ENCODE results near the gene PALS1. TPM values are rescaled to one million over a fixed set of nuclear protein-coding genes. Genes with fewer than 3 reads are reported as not detected.

Gene PALS1
- polyA plus RNA-seq, 1 donor from 2014 or later, result 8.3 TPM

- no peaks in the 10 kb centered on the region for H3F3A ChIP-seq (ENCODE audit: insufficient read depth, low read length, poor library complexity, severe bottlenecking)
- no peaks in the 10 kb centered on the region for H3K27me3 ChIP-seq (ENCODE audit: insufficient read depth, low read depth, low read length)
- TF ChIP-seq EZH2 (IDR thresholded peaks at IDR 0.05; ENCODE audit: borderline replicate concordance, insufficient read depth, low read length, poor library complexity, severe bottlenecking) (no peak), POLR2AphosphoS5 (IDR thresholded peaks at IDR 0.05) (no peak), CTCF (IDR thresholded peaks at IDR 0.05; ENCODE audit: poor library complexity, severe bottlenecking) (no peak), EP300 (conservative IDR thresholded peaks at IDR 0.05; ENCODE audit: poor library complexity, severe bottlenecking) (no peak), REST (IDR thresholded peaks at IDR 0.05; ENCODE audit: borderline replicate concordance) (no peak)
- H3K4me3 ChIP-seq (ENCODE audit: low read length), result no peak overlapping the region
- H4K20me1 ChIP-seq (ENCODE audit: insufficient read depth), result no peaks in the 10 kb centered on the region
- H3K9ac ChIP-seq (ENCODE audit: low read length), result no peak overlapping the region
- no peaks in the 10 kb centered on the region for H3K9me2 ChIP-seq (ENCODE audit: insufficient read depth, low read length)
- H3K4me2 ChIP-seq (ENCODE audit: low read length), result no peak overlapping the region
- no peak overlapping the region for H3K27ac ChIP-seq (ENCODE audit: low read length)
- no peaks in the 10 kb centered on the region for H3K36me3 ChIP-seq (ENCODE audit: insufficient read depth, low read length)
- H2AFZ ChIP-seq (ENCODE audit: low read depth, low read length), result no peak overlapping the region
- peaks cover 68% of the 10 kb centered on the region for H3K79me2 ChIP-seq (replicated peaks; ENCODE audit: insufficient read depth, low read length)
- H3K9me3 ChIP-seq (ENCODE audit: low read length), result no peaks in the 10 kb centered on the region
Observed at GRCh38 chr14:67251573-67252226, 10.5 kb downstream of the PALS1 start.

GRCh38 chr14:67253076-67253635 lies 11.9 kb downstream of the PALS1 start:
- H3K9me3 ChIP-seq (ENCODE audit: low read length), result no peaks in the 10 kb centered on the region
- no peak overlapping the region for H3K9ac ChIP-seq (ENCODE audit: low read length)
- no peaks in the 10 kb centered on the region for H3K9me2 ChIP-seq (ENCODE audit: insufficient read depth, low read length)
- no peaks in the 10 kb centered on the region for H3F3A ChIP-seq (ENCODE audit: insufficient read depth, low read length, poor library complexity, severe bottlenecking)
- no peak for TF ChIP-seq TAF1 (IDR thresholded peaks at IDR 0.05; ENCODE audit: low read depth)
- TF ChIP-seq SMC3 (conservative IDR thresholded peaks at IDR 0.05; ENCODE audit: poor library complexity), result no peak
- no peak for TF ChIP-seq EZH2 (IDR thresholded peaks at IDR 0.05; ENCODE audit: borderline replicate concordance, insufficient read depth, low read length, poor library complexity, severe bottlenecking)
- no peak for TF ChIP-seq CTCF (IDR thresholded peaks at IDR 0.05; ENCODE audit: poor library complexity, severe bottlenecking)
- no peak for TF ChIP-seq MXI1 (conservative IDR thresholded peaks at IDR 0.05; ENCODE audit: poor library complexity, severe bottlenecking)
- TF ChIP-seq REST (IDR thresholded peaks at IDR 0.05; ENCODE audit: borderline replicate concordance), result no peak
- no peaks in the 10 kb centered on the region for H3K27me3 ChIP-seq (ENCODE audit: insufficient read depth, low read depth, low read length)
- no peaks in the 10 kb centered on the region for H3K36me3 ChIP-seq (ENCODE audit: insufficient read depth, low read length)
- H3K4me2 ChIP-seq (ENCODE audit: low read length), result no peak overlapping the region
- H4K20me1 ChIP-seq (ENCODE audit: insufficient read depth), result no peaks in the 10 kb centered on the region
- no peak overlapping the region for H3K4me3 ChIP-seq (ENCODE audit: low read length)
- no peak overlapping the region for H2AFZ ChIP-seq (ENCODE audit: low read depth, low read length)
- no peak overlapping the region for H3K27ac ChIP-seq (ENCODE audit: low read length)
- peaks cover 62% of the 10 kb centered on the region for H3K79me2 ChIP-seq (replicated peaks; ENCODE audit: insufficient read depth, low read length)
